ENCODE measurements around the gene CFAP61. TPM values are rescaled to one million over a fixed set of nuclear protein-coding genes. Genes with fewer than 3 reads are reported as not detected.

The CFAP61 gene
- total and polyA plus RNA-seq, 9 of the 15 experiments (the other 6 are each of a cell fraction or from before 2014, with no cell fraction given), result 0.11 TPM; not detected in 8

- no peak for TF ChIP-seq TAF1 (IDR thresholded peaks at IDR 0.05; ENCODE audit: control insufficient read depth, extremely low read depth, insufficient read depth, low read length, severe bottlenecking)
- no peak for TF ChIP-seq MCM7 (IDR thresholded peaks at IDR 0.05)
- no peak for TF ChIP-seq SMC3 (conservative IDR thresholded peaks at IDR 0.05; ENCODE audit: insufficient read depth, low read depth, low read length)
- TF ChIP-seq CCAR2 (IDR thresholded peaks at IDR 0.05; ENCODE audit: low read depth, low read length), result no peak
- no peak for TF ChIP-seq HNRNPUL1 (IDR thresholded peaks at IDR 0.05; ENCODE audit: low read length)
- no peak for TF ChIP-seq NFE2L1 (tag; IDR thresholded peaks at IDR 0.05; ENCODE audit: borderline replicate concordance, low read depth)
- TF ChIP-seq ATF4 (CRISPR knock-in tag; IDR thresholded peaks at IDR 0.05), result no peak
Measured at GRCh38 chr20:20395087-20395486, 342.8 kb downstream of the CFAP61 start (continued).

GRCh38 chr20:20395903-20396568 lies 343.7 kb downstream of the CFAP61 start:
- ATAC-seq, result no peak
- TF ChIP-seq VEZF1 (CRISPR knock-in tag; IDR thresholded peaks at IDR 0.05), result no peak
- TF ChIP-seq ZNF551 (CRISPR knock-in tag; IDR thresholded peaks at IDR 0.05), result no peak
- TF ChIP-seq PRMT5 (CRISPR knock-in tag; IDR thresholded peaks at IDR 0.05), result no peak
- no peak for TF ChIP-seq MTA1 (IDR thresholded peaks at IDR 0.05; ENCODE audit: borderline replicate concordance)
- TF ChIP-seq GATAD2A (IDR thresholded peaks at IDR 0.05), result no peak
- no peak for TF ChIP-seq ZNF592 (IDR thresholded peaks at IDR 0.05)

More at GRCh38 chr20:20395903-20396568, 343.7 kb downstream of the CFAP61 start:
- no peak overlapping the region for H3K4me2 ChIP-seq (ENCODE audit: insufficient read depth, low read length)
- H3K9me3 ChIP-seq (replicated peaks; ENCODE audit: control insufficient read depth, insufficient read depth, low read depth, low read length), result no peaks in the 10 kb centered on the region
- H3K9ac ChIP-seq (ENCODE audit: insufficient read depth in 1 of 2, low read depth in 2 of 2, low read length in 2 of 2), result no peak overlapping the region
- WGBS (ENCODE audit: insufficient coverage, low coverage, missing lambda C conversion rate), result 8% methylated on average over 18 of the region's 29 CpGs
- no peak overlapping the region for H2AFZ ChIP-seq (ENCODE audit: low read depth, low read length)
- H3K4me1 ChIP-seq (replicated peaks in 1 of 2; ENCODE audit: control insufficient read depth in 2 of 2, insufficient read depth in 2 of 2, low read length in 2 of 2), result peaks cover 0 to 10% of the 10 kb centered on the region in 2 experiments; a peak in 4 of 5 replicates
- POLR2A ChIA-PET, result no interaction called here
- H3K4me3 ChIP-seq, result no peak overlapping the region
- no peaks in the 10 kb centered on the region for H4K20me1 ChIP-seq (replicated peaks; ENCODE audit: control insufficient read depth, insufficient read depth, low read length)
- no peaks in the 10 kb centered on the region for H3K36me3 ChIP-seq (ENCODE audit: control insufficient read depth, insufficient read depth, low read length)
- peaks cover 0 to 24% of the 10 kb centered on the region in 2 experiments; a peak in 3 of 5 replicates for H3K27me3 ChIP-seq (ENCODE audit: control insufficient read depth in 2 of 2, insufficient read depth in 2 of 2, low read length in 2 of 2)
- no peak for FAIRE-seq
- H3K79me2 ChIP-seq (ENCODE audit: control insufficient read depth, insufficient read depth, low read length), result no peaks in the 10 kb centered on the region
- intact Hi-C loops (cut with micrococcal nuclease), result no loop called here
- CTCF ChIA-PET (ENCODE audit: low intra/inter-chr PET ratio), result interaction anchor here (0.7 kb wide), 1 partner anchor 321 kb away, joined by 3 read pairs; no protein-coding TSS in a partner anchor
- H3K9me1 ChIP-seq (ENCODE audit: control insufficient read depth, insufficient read depth, low read length), result no peaks in the 10 kb centered on the region
- DNase-seq (ENCODE audit: extremely low read depth in 1 of 4, low spot score in 3 of 4), result no peak
- no TSS peak for BruUV-seq (replicated peaks)
- no peak overlapping the region for H3K27ac ChIP-seq (ENCODE audit: extremely low read depth, low read depth, low read length)
- in situ Hi-C loops (cut with MboI), result no loop called here
